Non-pigmented ciliary epithelial cell (primary cell): ENCODE measurements around the gene GAB4.

Experiments used
- DNase-seq: peaks from one replicate; pipeline ENCODE4 v3.0.0-alpha.2; 2010; ENCODE audit warnings: low read depth

The GAB4 gene

GRCh38 chr22:16987822-16988221, 20.2 kb downstream of the GAB4 start:
- no peak for DNase-seq

DNA sequence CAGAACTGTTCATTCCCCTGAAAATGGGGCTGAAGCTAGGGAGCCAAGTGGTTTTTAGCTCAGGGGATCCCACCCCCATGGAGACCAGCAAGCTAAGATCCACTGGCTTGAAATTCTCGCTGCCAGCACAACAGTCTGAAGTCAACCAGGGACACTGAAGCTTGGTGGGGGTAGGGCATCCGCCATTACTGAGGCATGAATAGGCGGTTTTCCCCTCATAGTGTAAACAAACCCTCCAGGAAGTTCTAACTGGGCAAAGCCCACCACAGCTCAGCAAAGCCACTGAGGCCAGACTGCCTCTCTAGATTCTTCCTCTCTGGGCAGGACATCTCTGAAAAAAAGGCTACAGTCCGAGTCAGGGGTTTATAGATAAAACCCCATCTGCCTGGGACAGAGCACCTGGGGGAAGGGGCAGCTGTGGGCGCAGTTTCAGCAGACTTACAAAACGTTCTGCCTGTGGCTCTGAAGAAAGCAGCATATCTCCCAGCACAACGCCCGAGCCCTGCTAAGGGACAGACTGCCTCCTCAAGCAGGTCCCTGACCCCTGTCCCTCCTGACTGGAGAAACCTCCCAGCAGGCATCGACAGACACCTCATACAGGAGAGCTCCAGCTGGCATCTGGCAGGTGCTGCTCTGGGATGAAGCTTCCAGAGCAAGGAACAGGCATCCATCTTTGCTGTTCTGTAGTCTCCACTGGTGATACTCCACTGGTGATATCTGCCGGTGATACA, 32.7 kb downstream of the GAB4 start:
- no peak for DNase-seq

- DNase-seq = no peak
Observed at GRCh38 chr22:16974298-16975084, 33.5 kb downstream of the GAB4 start.

- DNase-seq = no peak
Observed at GRCh38 chr22:16973591-16974297, 34.3 kb downstream of the GAB4 start.

GRCh38 chr22:16972311-16972710, 35.7 kb downstream of the GAB4 start:
- DNase-seq = no peak

DNA sequence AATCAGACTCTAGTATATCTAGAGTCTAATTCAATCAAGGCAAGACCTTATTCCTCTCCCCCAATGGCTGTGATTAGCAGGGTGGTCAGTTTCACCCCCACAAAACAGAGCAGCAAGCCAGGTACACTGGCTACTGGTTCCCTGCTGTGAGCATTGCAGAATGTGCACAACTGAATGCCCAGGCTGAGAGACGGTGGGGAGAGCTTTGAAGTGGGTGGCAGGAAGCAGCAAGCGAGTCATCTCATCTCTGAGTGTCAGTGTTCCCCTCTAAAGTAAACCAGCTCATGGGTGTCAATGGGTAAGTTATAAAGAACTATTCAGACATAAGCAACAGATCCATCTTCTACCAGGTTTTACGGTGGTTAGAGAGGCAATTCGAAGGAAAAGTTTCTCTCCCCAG, 37.6 kb downstream of the GAB4 start:
- DNase-seq = no peak

DNA sequence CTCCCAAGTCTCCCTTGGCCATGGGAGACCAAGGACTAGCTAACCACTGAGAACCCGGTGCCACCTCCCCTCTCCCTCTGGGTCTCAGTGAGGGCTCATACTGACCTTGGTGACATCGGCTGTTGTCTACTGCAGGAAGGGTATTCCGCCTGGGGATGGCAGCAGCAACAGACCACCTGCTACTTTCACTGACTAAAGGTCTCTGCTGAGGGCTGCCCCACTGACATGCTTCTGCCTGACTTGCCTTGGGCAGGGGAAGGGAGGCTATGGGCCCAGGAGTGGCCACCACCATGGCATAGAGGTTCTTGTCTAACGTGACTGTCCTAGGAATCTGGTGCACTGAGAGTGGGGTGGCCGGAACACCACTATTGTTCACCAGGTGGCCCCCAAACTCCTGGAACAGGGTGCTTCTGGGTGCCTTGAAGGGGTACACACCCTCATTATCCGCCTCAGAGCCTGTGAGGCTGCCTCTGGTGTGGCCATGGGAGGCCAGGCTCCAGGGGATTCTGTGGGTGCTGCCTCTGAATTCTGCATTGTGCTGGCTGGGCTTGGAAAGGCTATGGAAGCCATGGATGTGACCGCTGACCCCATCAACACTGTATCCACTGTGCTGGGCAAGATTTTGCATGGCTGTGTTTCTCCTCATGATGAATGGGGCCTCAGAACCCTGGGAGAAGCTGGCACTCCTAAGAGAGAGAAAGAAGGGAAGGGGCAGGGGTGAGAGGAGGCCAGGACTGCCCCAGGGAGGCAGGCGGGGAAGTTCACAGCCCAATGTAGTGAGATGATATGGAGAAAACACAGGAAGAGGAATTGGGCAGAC, 38.3 kb downstream of the GAB4 start:
- no peak for DNase-seq

DNA sequence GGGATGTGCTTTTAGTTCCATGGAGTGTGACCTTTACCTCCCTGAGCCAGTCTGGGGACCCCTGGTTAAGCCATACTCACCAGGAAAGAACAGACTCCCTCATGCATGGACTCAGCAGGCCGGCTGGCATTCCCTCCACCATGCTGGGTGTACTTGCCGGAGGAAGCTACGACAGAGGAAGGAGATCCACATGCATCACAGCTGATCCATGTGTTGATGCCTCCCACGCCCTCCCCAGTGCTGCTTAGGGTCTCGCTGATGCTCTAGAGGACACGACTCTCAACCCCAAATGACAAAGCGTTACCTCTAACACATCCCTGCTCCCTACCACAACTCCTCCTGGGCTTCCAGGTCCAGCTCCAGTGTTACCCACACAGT, 39.8 kb downstream of the GAB4 start:
- DNase-seq = no peak

DNA sequence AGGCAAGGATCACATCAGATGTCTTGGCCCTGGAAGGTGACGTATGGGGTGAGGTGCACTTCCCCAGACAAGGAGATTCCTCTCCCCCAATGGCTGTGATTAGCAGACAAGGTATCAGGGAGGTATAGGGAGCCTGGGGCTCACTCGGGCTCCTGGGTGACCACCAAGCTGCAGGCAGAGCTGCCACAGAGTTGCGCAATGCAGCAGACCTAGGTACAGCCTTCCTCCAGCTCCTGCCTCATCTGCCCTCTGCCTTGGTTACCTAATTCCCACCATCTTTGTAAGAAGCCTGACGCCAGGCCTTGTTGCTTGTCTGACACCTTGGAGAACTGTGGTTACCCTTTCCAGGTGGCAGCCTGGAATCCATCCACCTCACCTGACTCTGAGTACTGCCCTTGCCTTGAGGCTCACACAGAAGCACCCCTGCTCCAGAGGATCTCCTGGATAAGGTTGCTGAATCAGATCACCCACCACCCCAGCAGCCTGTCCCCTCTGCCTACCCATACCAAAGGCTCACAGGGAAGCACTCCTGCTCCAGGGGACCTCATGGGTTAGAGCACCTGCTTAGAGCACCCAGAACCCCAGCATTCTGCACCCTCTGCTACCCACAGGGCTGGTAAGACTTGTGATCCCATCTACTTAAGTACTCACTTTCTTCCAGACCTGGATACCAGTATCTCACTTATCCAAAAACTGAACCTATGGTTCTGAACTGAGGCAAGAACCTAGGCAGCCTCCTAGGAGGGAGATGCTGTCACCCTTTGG, 40.4 kb downstream of the GAB4 start:
- DNase-seq = no peak

GRCh38 chr22:16966251-16966650, 41.8 kb downstream of the GAB4 start:
- no peak for DNase-seq

- no peak for DNase-seq
Observed at GRCh38 chr22:16965560-16965959, 42.5 kb downstream of the GAB4 start.

DNA sequence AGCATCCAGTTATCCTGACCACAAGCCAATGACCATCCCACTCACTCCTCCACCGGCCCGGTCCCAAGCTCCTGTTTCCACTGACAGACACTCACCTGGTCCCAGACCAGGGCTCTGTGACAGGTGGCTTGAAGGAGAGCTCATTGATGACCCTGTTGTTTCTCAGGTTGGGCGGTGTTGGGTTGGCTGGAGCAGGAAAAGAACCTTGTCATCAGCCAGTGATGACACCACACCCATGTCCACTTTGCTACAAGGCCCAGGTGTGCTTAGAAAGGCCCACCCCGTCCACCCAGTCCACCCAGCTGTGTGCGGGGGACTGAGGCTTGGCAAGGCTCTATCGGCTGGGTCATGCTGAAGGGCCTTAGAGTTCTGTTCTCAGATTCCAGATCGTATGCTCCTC, 42.9 kb downstream of the GAB4 start:
- no peak for DNase-seq

- no peak for DNase-seq
Observed at GRCh38 chr22:16964366-16964765, 43.7 kb downstream of the GAB4 start.

DNA sequence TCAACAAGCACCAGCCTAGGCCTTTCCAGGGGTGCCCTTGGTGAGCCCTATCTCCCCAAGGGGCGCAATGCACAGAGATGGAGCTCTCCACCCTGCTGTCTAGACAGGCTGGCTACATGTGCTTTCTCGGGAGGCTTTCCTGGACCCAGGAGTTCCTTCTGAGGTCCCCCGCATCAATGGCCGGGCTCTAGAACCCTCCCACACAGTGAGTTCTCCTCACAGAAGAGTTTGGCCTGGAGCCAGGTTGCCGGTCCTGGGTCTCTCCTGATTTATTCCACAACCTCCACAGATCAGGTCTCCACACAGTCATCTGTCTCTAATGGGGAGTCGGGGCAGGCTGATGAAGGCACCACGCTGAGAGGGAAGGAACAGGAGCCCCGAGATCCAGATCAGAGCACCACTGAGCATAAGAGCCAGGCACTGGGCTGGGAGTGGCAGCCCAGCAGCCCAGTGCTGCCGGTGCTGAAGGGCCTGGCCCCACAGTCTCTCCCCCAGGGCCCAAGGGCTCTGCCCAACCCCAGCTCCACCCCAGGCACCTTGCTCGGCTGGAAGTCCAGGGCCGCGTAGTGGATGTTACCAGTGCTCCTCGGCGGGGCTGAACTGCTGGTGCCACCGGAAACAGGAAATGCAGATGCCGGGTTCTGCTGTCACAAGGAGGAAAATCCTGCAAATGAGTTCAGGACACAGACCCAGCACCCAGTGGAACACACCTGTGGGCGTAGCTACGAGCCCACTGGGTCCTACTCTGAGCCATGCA, 44.7 kb downstream of the GAB4 start:
- DNase-seq = no peak

GRCh38 chr22:16962501-16962900, 45.5 kb downstream of the GAB4 start:
- DNase-seq = no peak

DNA sequence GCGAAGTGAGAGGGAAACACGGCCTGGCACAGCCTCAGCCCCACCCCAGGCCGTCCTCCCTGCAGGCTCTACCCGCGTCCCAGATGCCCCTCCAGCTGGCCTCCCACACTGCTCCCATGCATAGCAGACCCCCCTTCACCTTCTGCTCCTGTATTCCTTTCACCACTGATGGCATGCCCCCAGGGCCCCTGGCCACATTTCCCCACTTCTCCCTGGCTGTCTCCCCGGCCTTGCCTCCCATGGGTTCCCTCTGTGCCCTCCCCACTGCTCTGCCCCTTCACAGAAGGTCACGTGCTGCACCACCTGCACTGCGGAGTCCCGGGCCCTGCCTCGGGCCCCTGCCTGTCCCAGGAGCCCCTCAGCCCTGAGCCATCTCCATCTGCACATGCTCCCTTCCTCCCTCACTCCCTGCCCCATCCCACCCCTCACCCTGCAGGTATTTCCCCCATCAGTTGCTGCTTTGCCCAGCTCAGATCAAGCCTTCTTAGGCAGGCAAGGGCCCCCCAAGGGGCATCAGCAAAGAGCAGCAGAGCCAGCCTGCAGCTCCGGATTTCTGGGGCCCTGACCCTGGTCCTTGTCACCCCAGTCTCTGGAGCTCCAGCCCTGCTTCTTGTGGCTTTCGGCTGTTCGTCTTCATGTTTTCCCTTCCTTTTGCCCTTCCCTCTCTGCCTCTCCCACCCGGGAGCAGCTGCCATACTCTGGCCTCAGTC, 46.4 kb downstream of the GAB4 start:
- DNase-seq = no peak

- DNase-seq = no peak
Observed at GRCh38 chr22:16960884-16961249, 47.2 kb downstream of the GAB4 start.

- DNase-seq = no peak
Observed at GRCh38 chr22:16960220-16960883, 47.7 kb downstream of the GAB4 start.

DNA sequence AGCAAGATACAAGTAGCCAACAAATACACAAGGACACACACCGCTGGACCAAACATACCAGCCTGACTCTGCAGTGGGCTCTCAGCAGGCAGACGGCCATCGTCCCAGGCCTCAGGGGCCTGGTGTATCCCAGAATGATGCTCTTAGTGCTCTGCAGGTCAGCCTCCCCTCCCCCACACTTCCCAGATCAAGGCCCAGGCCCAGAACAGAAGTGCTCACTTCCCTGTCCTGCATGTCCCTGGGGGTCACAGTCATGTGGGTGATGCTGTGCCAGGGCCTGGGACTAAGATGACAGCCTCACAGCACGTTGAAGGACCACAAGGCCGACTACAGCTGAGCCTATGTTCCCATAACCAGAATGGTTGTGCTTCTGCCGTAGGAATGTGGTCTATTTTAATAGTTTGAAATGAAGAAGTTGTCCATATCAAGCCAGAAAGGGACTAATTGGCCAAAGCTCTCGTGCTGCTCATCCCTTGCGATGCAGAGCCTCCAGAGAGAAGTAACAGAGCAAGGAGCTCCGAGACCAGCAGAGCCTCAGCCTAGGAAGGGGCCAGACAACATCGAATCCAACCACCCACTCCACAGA, 48.6 kb downstream of the GAB4 start:
- no peak for DNase-seq
